K562 (cell line): ENCODE measurements around the gene MSH2. TPM values are rescaled to one million over a fixed set of nuclear protein-coding genes. Genes with fewer than 3 reads are reported as not detected.
A peak's percentile ranks its signal among the peaks of the same experiment; 100 is the strongest.

Experiments used
- HLTF ChIP-seq: fragments of 450-650 bp; IDR thresholded peaks from 2 replicates; pipeline ENCODE4 v1.6.1; 2016
- IFI16 ChIP-seq: fragments of 250-450 bp; sonication (Bioruptor Pico); IDR thresholded peaks from 2 replicates; pipeline ENCODE4 v2.1.2; 2022; ENCODE audit warnings: mild to moderate bottlenecking, inconsistent platforms
- NCOR1 ChIP-seq: fragments of 450-650 bp; IDR thresholded peaks from 2 replicates; pipeline ENCODE4 v1.6.1; 2016; ENCODE audit warnings: mild to moderate bottlenecking, moderate library complexity
- SRSF1 ChIP-seq: fragments of 200-400 bp; formaldehyde crosslinking; IDR thresholded peaks from 2 replicates; pipeline ENCODE4 v1.6.1; 2017; ENCODE audit warnings: mild to moderate bottlenecking, low read depth, low read length, moderate library complexity
- STAT6 ChIP-seq: sonication (generic); formaldehyde crosslinking; IDR thresholded peaks from 2 replicates; pipeline ENCODE4 v1.8.1; 2023; ENCODE audit warnings: mild to moderate bottlenecking, missing genetic modification reagents
- TRIM25 ChIP-seq: fragments of 450-650 bp; IDR thresholded peaks from 2 replicates; pipeline ENCODE4 v1.7.0; 2016; ENCODE audit warnings: borderline replicate concordance
- ZKSCAN1 ChIP-seq: fragments of 150-350 bp; IDR thresholded peaks from 2 replicates; pipeline ENCODE4 v1.6.1; 2016; ENCODE audit warnings: low read depth, low read length
- ZNF12 ChIP-seq: sonication (generic); formaldehyde crosslinking; IDR thresholded peaks from 2 replicates; pipeline ENCODE4 v1.4.0; 2020; ENCODE audit warnings: mild to moderate bottlenecking, missing genetic modification reagents
- ZNF133 ChIP-seq: fragments of 250-450 bp; sonication (Bioruptor Pico); IDR thresholded peaks from 2 replicates; pipeline ENCODE4 v1.4.0; 2020; ENCODE audit warnings: mild to moderate bottlenecking
- ZNF282 ChIP-seq: sonication (generic); formaldehyde crosslinking; IDR thresholded peaks from 2 replicates; pipeline ENCODE4 v1.8.1; 2023; ENCODE audit warnings: missing genetic modification reagents
- ZNF592 ChIP-seq: fragments of 450-650 bp; IDR thresholded peaks from 2 replicates; pipeline ENCODE4 v1.6.1; 2017; ENCODE audit warnings: antibody characterized with exemption, mild to moderate bottlenecking
- ZNF785 ChIP-seq: fragments of 250-450 bp; sonication (Bioruptor Pico); IDR thresholded peaks from 2 replicates; pipeline ENCODE4 v1.4.0; 2020; ENCODE audit warnings: mild to moderate bottlenecking
- polyA plus RNA-seq, 8 experiments: library from polyadenylated mRNA; depleted of rRNA in 4 of 8; stranded (reverse) in 5 of 8; unstranded in 3 of 8; fragments of >200 nt; fragmentation: Nextera tagmentation in 2 of 8; fragmentation: Illumina TruSeq in 1 of 8; extraction: Ambion mirVana in 2 of 8; extraction: Trizol in 1 of 8; gene quantifications; 2 replicates each; pipeline versions ENCODE4 v1.2.1 to v1.2.3, GENCODE V29; 2011 to 2014; ENCODE audit warnings: inconsistent platforms in 1 of 8, missing spikeins in 1 of 8
- total RNA-seq, 7 experiments: library from RNA; depleted of rRNA in 6 of 7; stranded (reverse); fragments of >200 nt in 6 of 7; fragmentation: Illumina TruSeq in 2 of 7; extraction: Trizol in 2 of 7; gene quantifications; 2 replicates each; pipeline versions ENCODE4 v1.2.1 to v1.2.3, GENCODE V29; 2011 to 2021; ENCODE audit warnings: low replicate concordance in 1 of 7
- TF ChIP-seq, protein P1 (sequence below): fragments of 450-650 bp; formaldehyde crosslinking; IDR thresholded peaks from 2 replicates; pipeline ENCODE4 v1.4.0; 2022; ENCODE audit warnings: missing genetic modification characterization
- TF ChIP-seq, protein P2 (sequence below): sonication (generic); formaldehyde crosslinking; IDR thresholded peaks from 2 replicates; pipeline ENCODE4 v1.8.0; 2022; ENCODE audit warnings: missing genetic modification reagents, mild to moderate bottlenecking, moderate library complexity, borderline replicate concordance

The MSH2 gene
- total and polyA plus RNA-seq, 9 of the 15 experiments (the other 6 are each of a cell fraction or from before 2014, with no cell fraction given) = 51.8 to 139 (median 113) TPM

GRCh38 chr2:47402805-47403608, at the start of gene MSH2 (continued):
- TF ChIP-seq ZNF592 = peak; percentile 56; the same call in 1 of the 2 replicates
- TF ChIP-seq, protein P1, sequence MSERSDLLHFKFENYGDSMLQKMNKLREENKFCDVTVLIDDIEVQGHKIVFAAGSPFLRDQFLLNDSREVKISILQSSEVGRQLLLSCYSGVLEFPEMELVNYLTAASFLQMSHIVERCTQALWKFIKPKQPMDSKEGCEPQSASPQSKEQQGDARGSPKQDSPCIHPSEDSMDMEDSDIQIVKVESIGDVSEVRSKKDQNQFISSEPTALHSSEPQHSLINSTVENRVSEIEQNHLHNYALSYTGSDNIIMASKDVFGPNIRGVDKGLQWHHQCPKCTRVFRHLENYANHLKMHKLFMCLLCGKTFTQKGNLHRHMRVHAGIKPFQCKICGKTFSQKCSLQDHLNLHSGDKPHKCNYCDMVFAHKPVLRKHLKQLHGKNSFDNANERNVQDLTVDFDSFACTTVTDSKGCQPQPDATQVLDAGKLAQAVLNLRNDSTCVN (CRISPR knock-in tag) = no peak
- TF ChIP-seq ZNF12 = peak; percentile 85
- TF ChIP-seq, protein P2, sequence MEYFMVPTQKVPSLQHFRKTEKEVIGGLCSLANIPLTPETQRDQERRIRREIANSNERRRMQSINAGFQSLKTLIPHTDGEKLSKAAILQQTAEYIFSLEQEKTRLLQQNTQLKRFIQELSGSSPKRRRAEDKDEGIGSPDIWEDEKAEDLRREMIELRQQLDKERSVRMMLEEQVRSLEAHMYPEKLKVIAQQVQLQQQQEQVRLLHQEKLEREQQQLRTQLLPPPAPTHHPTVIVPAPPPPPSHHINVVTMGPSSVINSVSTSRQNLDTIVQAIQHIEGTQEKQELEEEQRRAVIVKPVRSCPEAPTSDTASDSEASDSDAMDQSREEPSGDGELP = peak; percentile 91
- no peak for TF ChIP-seq NCOR1
- TF ChIP-seq ZNF282 (CRISPR knock-in tag) = peak; percentile 94; the same call in 1 of the 2 replicates
- TF ChIP-seq STAT6 = no peak
- TF ChIP-seq SRSF1 = no peak
- TF ChIP-seq IFI16 (CRISPR knock-in tag) = no peak
- TF ChIP-seq TRIM25 = no peak
- no peak for TF ChIP-seq ZNF133 (CRISPR knock-in tag)
- no peak for TF ChIP-seq ZKSCAN1
- no peak for TF ChIP-seq ZNF785 (CRISPR knock-in tag)
- no peak for TF ChIP-seq HLTF
